K562 (cell line): ENCODE measurements around the gene CHIC2. TPM values are rescaled to one million over a fixed set of nuclear protein-coding genes. Genes with fewer than 3 reads are reported as not detected.

Source experiments
- ATAC-seq: fragments of 200-7000 bp; cut with Tn5 transposase; 3 replicates; pipeline ENCODE4 v1.9.1; 2020; ENCODE audit warnings: moderate library complexity
- BruUV-seq: library from RNA; stranded (reverse); fragments of 400-500 nt; replicated peaks from 2 replicates; lab custom pipeline; 2021; lab: Mats Ljungman, UMichigan
- CTCF ChIA-PET: fragments of 300-600 bp; formaldehyde crosslinking; extraction: SDS; loops from one replicate; lab custom pipeline; 2021; ENCODE audit warnings: low intra/inter-chr PET ratio; lab: Yijun Ruan, JAX
- POLR2A ChIA-PET: fragments of 300-600, 350-650 bp; sonication (Branson Sonifier 250); formaldehyde crosslinking; extraction: SDS; loops from one replicate; lab custom pipeline; 2021; ENCODE audit warnings: antibody characterized with exemption, inconsistent platforms; lab: Yijun Ruan, JAX
- DNase-seq, 4 experiments: peaks; one replicate each; pipeline versions ENCODE4 v3.0.0 to v3.0.0-alpha.2; 2011 to 2018; ENCODE audit warnings: low spot score in 3 of 4, mixed read lengths in 3 of 4; ENCODE audit errors: extremely low read depth in 1 of 4
- FAIRE-seq: peaks from 2 replicates; lab custom pipeline; 2011; peaks lifted over from hg19 to GRCh38; lab: Jason Lieb, UNC
- H2AFZ ChIP-seq: 2 replicates; pipeline ENCODE4 v1.6.0; 2011; ENCODE audit warnings: low read depth, low read length, control low read depth, inconsistent platforms
- H3K27ac ChIP-seq: fragments of 200-600 bp; 3 replicates; pipeline ENCODE4 v1.8.0; 2011; ENCODE audit warnings: low read depth, mild to moderate bottlenecking, control low read depth, inconsistent platforms, low read length, moderate library complexity, mixed read lengths; ENCODE audit errors: extremely low read depth
- H3K27me3 ChIP-seq, 2 experiments: fragments of 300-600 bp in 1 of 2; 2 replicates in 1 of 2; 3 replicates in 1 of 2; pipeline versions ENCODE4 v1.6.0 to v1.8.0; 2011; ENCODE audit warnings: inconsistent platforms in 2 of 2, low read length in 2 of 2, mild to moderate bottlenecking in 1 of 2, mixed read lengths in 1 of 2, moderate library complexity in 1 of 2; ENCODE audit not compliant: control insufficient read depth in 2 of 2, insufficient read depth in 2 of 2
- H3K36me3 ChIP-seq: fragments of 300-600 bp; 3 replicates; pipeline ENCODE4 v1.8.0; 2011; ENCODE audit warnings: mild to moderate bottlenecking, low read length, inconsistent platforms; ENCODE audit not compliant: control insufficient read depth, insufficient read depth
- H3K4me1 ChIP-seq, 2 experiments: fragments of 200-600 bp in 1 of 2; replicated peaks in 1 of 2; 2 replicates in 1 of 2; 3 replicates in 1 of 2; pipeline versions ENCODE4 v1.5.1 to v1.8.0; 2011; ENCODE audit warnings: inconsistent platforms in 2 of 2, low read length in 2 of 2, mild to moderate bottlenecking in 1 of 2, mixed read lengths in 1 of 2, moderate library complexity in 1 of 2; ENCODE audit not compliant: control insufficient read depth in 2 of 2, insufficient read depth in 2 of 2
- H3K4me2 ChIP-seq: 2 replicates; pipeline ENCODE4 v1.6.1; 2011; ENCODE audit warnings: low read length, control low read depth, inconsistent platforms, mixed read lengths; ENCODE audit not compliant: insufficient read depth
- H3K4me3 ChIP-seq: fragments of 200-600 bp; sonication (generic), shearing (Covaris generic); 2 replicates; pipeline ENCODE4 v1.5.1; 2016; ENCODE audit warnings: control low read depth, inconsistent platforms
- H3K79me2 ChIP-seq: fragments of 200-600 bp; 3 replicates; pipeline ENCODE4 v1.8.0; 2011; ENCODE audit warnings: low read length, inconsistent platforms; ENCODE audit not compliant: control insufficient read depth, insufficient read depth
- H3K9ac ChIP-seq, 2 experiments: 2 replicates each; pipeline versions ENCODE4 v1.6.0 to v1.6.1; 2011; ENCODE audit warnings: low read depth in 2 of 2, low read length in 2 of 2, control low read depth in 1 of 2, inconsistent platforms in 1 of 2, mild to moderate bottlenecking in 1 of 2, mixed read lengths in 1 of 2; ENCODE audit not compliant: insufficient read depth in 1 of 2
- H3K9me1 ChIP-seq: one replicate; pipeline ENCODE4 v1.6.0; 2011; ENCODE audit warnings: inconsistent platforms, mild to moderate bottlenecking, low read length, moderate library complexity; ENCODE audit not compliant: control insufficient read depth, insufficient read depth
- H3K9me3 ChIP-seq: replicated peaks from 2 replicates; pipeline ENCODE4 v1.5.1; 2011; ENCODE audit warnings: low read depth, low read length, inconsistent platforms; ENCODE audit not compliant: control insufficient read depth, insufficient read depth
- H4K20me1 ChIP-seq: replicated peaks from 2 replicates; pipeline ENCODE4 v1.6.1; 2011; ENCODE audit warnings: low read length, inconsistent platforms, mixed read lengths; ENCODE audit not compliant: control insufficient read depth, insufficient read depth
- CREB1 ChIP-seq, 2 experiments: sonication (generic) in 1 of 2; formaldehyde crosslinking in 1 of 2; IDR thresholded peaks; 2 replicates each; pipeline versions ENCODE4 v1.6.1 to v1.8.0; 2012 to 2022; ENCODE audit warnings: inconsistent platforms in 1 of 2, mild to moderate bottlenecking in 1 of 2, missing genetic modification reagents in 1 of 2, moderate library complexity in 1 of 2
- HLTF ChIP-seq: fragments of 450-650 bp; IDR thresholded peaks from 2 replicates; pipeline ENCODE4 v1.6.1; 2016
- HMG20B ChIP-seq: fragments of 250-450 bp; sonication (Bioruptor Pico); IDR thresholded peaks from 2 replicates; pipeline ENCODE4 v1.5.0; 2021; ENCODE audit warnings: mild to moderate bottlenecking
- MYC ChIP-seq, 2 experiments: fragments of 250-450 bp in 1 of 2; sonication (Bioruptor Pico) in 1 of 2; IDR thresholded peaks; 2 replicates each; pipeline versions ENCODE4 v1.5.1 to v1.6.1; 2012 to 2021; ENCODE audit warnings: low read depth in 2 of 2, borderline replicate concordance in 1 of 2, improper control_type of control experiment in 1 of 2, low read length in 1 of 2, mild to moderate bottlenecking in 1 of 2, moderate library complexity in 1 of 2
- SMAD1 ChIP-seq: fragments of 150-350 bp; IDR thresholded peaks from 2 replicates; pipeline ENCODE4 v1.6.1; 2014; ENCODE audit warnings: low read length, low read depth; ENCODE audit not compliant: partially characterized antibody
- THRB ChIP-seq: fragments of 450-650 bp; formaldehyde crosslinking; conservative IDR thresholded peaks from 2 replicates; pipeline ENCODE4 v1.4.0; 2022; ENCODE audit warnings: mild to moderate bottlenecking, missing genetic modification characterization
- XRCC5 ChIP-seq: fragments of 200-400 bp; formaldehyde crosslinking; IDR thresholded peaks from 2 replicates; pipeline ENCODE4 v1.6.1; 2017; ENCODE audit warnings: low read depth, mild to moderate bottlenecking, low read length
- ZBTB7A ChIP-seq: IDR thresholded peaks from 2 replicates; pipeline ENCODE4 v1.6.1; 2011; ENCODE audit warnings: low read depth, mild to moderate bottlenecking, low read length, moderate library complexity, borderline replicate concordance; ENCODE audit not compliant: control insufficient read depth
- ZNF23 ChIP-seq: fragments of 250-450 bp; sonication (Bioruptor Pico); IDR thresholded peaks from 2 replicates; pipeline ENCODE4 v1.4.0; 2020; ENCODE audit warnings: mild to moderate bottlenecking
- ZNF551 ChIP-seq: fragments of 250-450 bp; sonication (Bioruptor Pico); IDR thresholded peaks from 2 replicates; pipeline ENCODE4 v1.5.0; 2021; ENCODE audit warnings: mild to moderate bottlenecking, moderate library complexity
- WGBS: fragments of 100-300 bp; shearing (Covaris generic); methylation state at CpG from one replicate; pipeline ENCODE4 v1.1.6; 2016; ENCODE audit warnings: low coverage, mixed read lengths; ENCODE audit not compliant: insufficient coverage; ENCODE audit errors: missing lambda C conversion rate; 5-methylcytosine and 5-hydroxymethylcytosine counted together
- in situ Hi-C: fragments of 300-500 bp; cut with MboI; formaldehyde crosslinking; loops from 4 replicates; pipeline ENCODE4 v1.15.0; 2018; ENCODE audit warnings: inconsistent platforms, mixed read lengths
- intact Hi-C: fragments of 100-400 bp; cut with micrococcal nuclease; formaldehyde crosslinking; loops from 2 replicates; pipeline ENCODE4 v1.14.2; 2022
- polyA plus RNA-seq, 8 experiments: library from polyadenylated mRNA; depleted of rRNA in 4 of 8; stranded (reverse) in 5 of 8; unstranded in 3 of 8; fragments of >200 nt; fragmentation: Nextera tagmentation in 2 of 8; fragmentation: Illumina TruSeq in 1 of 8; extraction: Ambion mirVana in 2 of 8; extraction: Trizol in 1 of 8; gene quantifications; 2 replicates each; pipeline versions ENCODE4 v1.2.1 to v1.2.3, GENCODE V29; 2011 to 2014; ENCODE audit warnings: inconsistent platforms in 1 of 8, missing spikeins in 1 of 8
- total RNA-seq, 7 experiments: library from RNA; depleted of rRNA in 6 of 7; stranded (reverse); fragments of >200 nt in 6 of 7; fragmentation: Illumina TruSeq in 2 of 7; extraction: Trizol in 2 of 7; gene quantifications; 2 replicates each; pipeline versions ENCODE4 v1.2.1 to v1.2.3, GENCODE V29; 2011 to 2021; ENCODE audit warnings: low replicate concordance in 1 of 7
- TF ChIP-seq, protein P1 (sequence below): IDR thresholded peaks from 3 replicates; pipeline ENCODE4 v1.6.1; 2011; ENCODE audit warnings: borderline replicate concordance, mild to moderate bottlenecking, moderate library complexity; ENCODE audit not compliant: insufficient read length; ENCODE audit errors: extremely low read depth
- TF ChIP-seq, protein P2 (sequence below): fragments of 450-650 bp; formaldehyde crosslinking; IDR thresholded peaks from 2 replicates; pipeline ENCODE4 v1.4.0; 2022; ENCODE audit warnings: missing genetic modification characterization

The CHIC2 gene
- total and polyA plus RNA-seq, 9 of the 15 experiments (the other 6 are each of a cell fraction or from before 2014, with no cell fraction given) = 0.89 to 25.1 (median 12.1) TPM

DNA sequence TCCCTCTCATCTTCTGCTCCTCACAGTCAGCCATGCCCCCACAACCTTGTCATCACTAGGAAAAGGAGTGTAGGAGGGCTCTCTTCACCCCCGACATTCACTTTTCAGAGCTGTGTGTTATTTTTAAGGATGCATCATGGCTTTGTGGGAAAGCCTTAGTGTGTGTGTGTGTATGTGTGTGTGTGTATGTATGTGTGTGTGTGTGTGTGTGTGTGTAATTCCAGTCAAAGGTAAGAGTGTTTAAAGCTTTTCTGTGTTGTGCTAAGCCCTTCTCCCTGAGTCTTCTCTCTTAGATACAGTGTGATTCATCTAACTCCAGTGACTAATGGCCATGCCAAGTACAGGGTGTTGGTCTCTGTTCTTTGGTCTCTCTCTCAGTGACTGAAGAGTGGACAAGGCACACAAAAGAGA lies 76.6 kb downstream of the CHIC2 start:
- no peaks in the 10 kb centered on the region for H3K4me1 ChIP-seq
- in situ Hi-C loops = no loop called here
- H3K27me3 ChIP-seq = no peaks in the 10 kb centered on the region; a peak in 2 of 5 replicates
- 0% methylated on average over 1 of the region's 1 CpG for WGBS
- H3K4me3 ChIP-seq = no peak overlapping the region
- DNase-seq = no peak
- TF ChIP-seq, protein P1, sequence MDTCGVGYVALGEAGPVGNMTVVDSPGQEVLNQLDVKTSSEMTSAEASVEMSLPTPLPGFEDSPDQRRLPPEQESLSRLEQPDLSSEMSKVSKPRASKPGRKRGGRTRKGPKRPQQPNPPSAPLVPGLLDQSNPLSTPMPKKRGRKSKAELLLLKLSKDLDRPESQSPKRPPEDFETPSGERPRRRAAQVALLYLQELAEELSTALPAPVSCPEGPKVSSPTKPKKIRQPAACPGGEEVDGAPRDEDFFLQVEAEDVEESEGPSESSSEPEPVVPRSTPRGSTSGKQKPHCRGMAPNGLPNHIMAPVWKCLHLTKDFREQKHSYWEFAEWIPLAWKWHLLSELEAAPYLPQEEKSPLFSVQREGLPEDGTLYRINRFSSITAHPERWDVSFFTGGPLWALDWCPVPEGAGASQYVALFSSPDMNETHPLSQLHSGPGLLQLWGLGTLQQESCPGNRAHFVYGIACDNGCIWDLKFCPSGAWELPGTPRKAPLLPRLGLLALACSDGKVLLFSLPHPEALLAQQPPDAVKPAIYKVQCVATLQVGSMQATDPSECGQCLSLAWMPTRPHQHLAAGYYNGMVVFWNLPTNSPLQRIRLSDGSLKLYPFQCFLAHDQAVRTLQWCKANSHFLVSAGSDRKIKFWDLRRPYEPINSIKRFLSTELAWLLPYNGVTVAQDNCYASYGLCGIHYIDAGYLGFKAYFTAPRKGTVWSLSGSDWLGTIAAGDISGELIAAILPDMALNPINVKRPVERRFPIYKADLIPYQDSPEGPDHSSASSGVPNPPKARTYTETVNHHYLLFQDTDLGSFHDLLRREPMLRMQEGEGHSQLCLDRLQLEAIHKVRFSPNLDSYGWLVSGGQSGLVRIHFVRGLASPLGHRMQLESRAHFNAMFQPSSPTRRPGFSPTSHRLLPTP = no peak
- TF ChIP-seq ZNF23 (CRISPR knock-in tag) (no peak), ZNF551 (CRISPR knock-in tag) (no peak), CREB1 (IDR thresholded peaks at IDR 0.05) (no peak), CREB1 (CRISPR knock-in tag; IDR thresholded peaks at IDR 0.05) (no peak), SMAD1 (no peak), XRCC5 (no peak), MYC (IDR thresholded peaks at IDR 0.05; ENCODE audit: low read depth, low read length) (no peak), MYC (CRISPR knock-in tag; IDR thresholded peaks at IDR 0.05; ENCODE audit: borderline replicate concordance, low read depth) (no peak), ZBTB7A (no peak), THRB (CRISPR knock-in tag) (0 out of 2 replicates have a peak, but pooled peaks have one; percentile 33), HMG20B (CRISPR knock-in tag) (no peak), HLTF (no peak)
- TF ChIP-seq, protein P2, sequence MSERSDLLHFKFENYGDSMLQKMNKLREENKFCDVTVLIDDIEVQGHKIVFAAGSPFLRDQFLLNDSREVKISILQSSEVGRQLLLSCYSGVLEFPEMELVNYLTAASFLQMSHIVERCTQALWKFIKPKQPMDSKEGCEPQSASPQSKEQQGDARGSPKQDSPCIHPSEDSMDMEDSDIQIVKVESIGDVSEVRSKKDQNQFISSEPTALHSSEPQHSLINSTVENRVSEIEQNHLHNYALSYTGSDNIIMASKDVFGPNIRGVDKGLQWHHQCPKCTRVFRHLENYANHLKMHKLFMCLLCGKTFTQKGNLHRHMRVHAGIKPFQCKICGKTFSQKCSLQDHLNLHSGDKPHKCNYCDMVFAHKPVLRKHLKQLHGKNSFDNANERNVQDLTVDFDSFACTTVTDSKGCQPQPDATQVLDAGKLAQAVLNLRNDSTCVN = 0 out of 2 replicates have a peak, but pooled peaks have one; percentile 16
- TF ChIP-seq, all 486 proteins: peak for 2
- Histone ChIP-seq H4K20me1 (no peaks in the 10 kb centered on the region), H2AFZ (no peak overlapping the region), H3K79me2 (no peaks in the 10 kb centered on the region), H3K27ac (no peak overlapping the region), H3K4me2 (no peak overlapping the region), H3K9me1 (no peaks in the 10 kb centered on the region), H3K9me3 (no peaks in the 10 kb centered on the region; the same call in 1 of the 2 replicates), H3K36me3 (no peaks in the 10 kb centered on the region), H3K9ac (no peak overlapping the region)
- FAIRE-seq (no peak), ATAC-seq (no peak)
- no TSS peak for BruUV-seq
- POLR2A ChIA-PET = interaction anchor here (0.6 to 1.0 kb wide), 2 partner anchors 43 to 220 kb away, joined by 3 to 4 read pairs; no protein-coding TSS in a partner anchor
- CTCF ChIA-PET = no interaction called here
- intact Hi-C loops = no loop called here
